ENCODE results near the gene TTC16.

Gene TTC16

GRCh38 chr9:127714951-127715469 is 869 bp upstream of the TTC16 start:
- H3K4me3 ChIP-seq (ENCODE audit: low read depth, low read length): peak overlapping the region; percentile 65
- peak; percentile 22 for DNase-seq (ENCODE audit: low read depth)
- no peak for TF ChIP-seq POLR2A (IDR thresholded peaks at IDR 0.05; ENCODE audit: extremely low read depth, insufficient read length)
- TF ChIP-seq CTCF (IDR thresholded peaks at IDR 0.05; ENCODE audit: low read depth, low read length): no peak
- no peak for TF ChIP-seq MAX (IDR thresholded peaks at IDR 0.05; ENCODE audit: low read depth, low read length)
- TF ChIP-seq MYC (IDR thresholded peaks at IDR 0.05; ENCODE audit: low read depth, low read length): no peak

- DNase-seq (ENCODE audit: low read depth): no peak
- no peak overlapping the region for H3K4me3 ChIP-seq (ENCODE audit: low read depth, low read length)
- TF ChIP-seq POLR2A (IDR thresholded peaks at IDR 0.05; ENCODE audit: extremely low read depth, insufficient read length) (no peak), CTCF (IDR thresholded peaks at IDR 0.05; ENCODE audit: low read depth, low read length) (no peak)
Observed at GRCh38 chr9:127716412-127716811, 533 bp downstream of the TTC16 start.

- no peak for TF ChIP-seq POLR2A (IDR thresholded peaks at IDR 0.05; ENCODE audit: extremely low read depth, insufficient read length)
- TF ChIP-seq MAX (IDR thresholded peaks at IDR 0.05; ENCODE audit: low read depth, low read length): no peak
- TF ChIP-seq CTCF (IDR thresholded peaks at IDR 0.05; ENCODE audit: low read depth, low read length): no peak
- TF ChIP-seq MYC (IDR thresholded peaks at IDR 0.05; ENCODE audit: low read depth, low read length): no peak
- H3K4me3 ChIP-seq (ENCODE audit: low read depth, low read length): no peak overlapping the region
- no peak for DNase-seq (ENCODE audit: low read depth)
Observed at GRCh38 chr9:127717766-127718165, 1.9 kb downstream of the TTC16 start.

- no peak for TF ChIP-seq MAX (IDR thresholded peaks at IDR 0.05; ENCODE audit: low read depth, low read length)
- no peak for TF ChIP-seq MYC (IDR thresholded peaks at IDR 0.05; ENCODE audit: low read depth, low read length)
- TF ChIP-seq POLR2A (IDR thresholded peaks at IDR 0.05; ENCODE audit: extremely low read depth, insufficient read length): no peak
- no peak for TF ChIP-seq CTCF (IDR thresholded peaks at IDR 0.05; ENCODE audit: low read depth, low read length)
- H3K4me3 ChIP-seq (ENCODE audit: low read depth, low read length): no peak overlapping the region
- peak; percentile 46 for DNase-seq (ENCODE audit: low read depth)
Observed at GRCh38 chr9:127720031-127720864, 4.4 kb downstream of the TTC16 start.

GRCh38 chr9:127720865-127721227 is 5.0 kb downstream of the TTC16 start:
- TF ChIP-seq POLR2A (IDR thresholded peaks at IDR 0.05; ENCODE audit: extremely low read depth, insufficient read length): no peak
- TF ChIP-seq CTCF (IDR thresholded peaks at IDR 0.05; ENCODE audit: low read depth, low read length): no peak
- no peak for TF ChIP-seq MAX (IDR thresholded peaks at IDR 0.05; ENCODE audit: low read depth, low read length)
- TF ChIP-seq MYC (IDR thresholded peaks at IDR 0.05; ENCODE audit: low read depth, low read length): no peak

More at GRCh38 chr9:127720865-127721227, 5.0 kb downstream of the TTC16 start:
- no peak for DNase-seq (ENCODE audit: low read depth)
- H3K4me3 ChIP-seq (ENCODE audit: low read depth, low read length): no peak overlapping the region

Data from NB4 (cell line).